DOHH2 (cell line): ENCODE data around the gene RRBP1.

ENCODE experiments used
- CTCF ChIP-seq: fragments of 200-600 bp; sonication (generic); IDR thresholded peaks from one replicate; pipeline ENCODE4 v1.5.1; 2014; ENCODE audit warnings: antibody characterized with exemption, mild to moderate bottlenecking, low read depth, low read length; ENCODE audit not compliant: poor library complexity, severe bottlenecking
- EZH2phosphoT487 ChIP-seq: fragments of 200-600 bp; sonication (generic); IDR thresholded peaks from 2 replicates; pipeline ENCODE4 v1.6.1; 2017; ENCODE audit warnings: borderline replicate concordance, mild to moderate bottlenecking, antibody characterized with exemption, low read length, moderate library complexity, mixed read lengths

- no peak for TF ChIP-seq CTCF
- TF ChIP-seq EZH2phosphoT487, result no peak
Observed at GRCh38 chr20:17657079-17657825, 24.8 kb downstream of the RRBP1 start.
